ENCODE measurements around the gene WDHD1.
"Not testable (repeated sequence)": the region's sequence is repeated elsewhere in the genome, so short reads cannot be mapped to it uniquely, and the experiment has no call there.

DNA sequence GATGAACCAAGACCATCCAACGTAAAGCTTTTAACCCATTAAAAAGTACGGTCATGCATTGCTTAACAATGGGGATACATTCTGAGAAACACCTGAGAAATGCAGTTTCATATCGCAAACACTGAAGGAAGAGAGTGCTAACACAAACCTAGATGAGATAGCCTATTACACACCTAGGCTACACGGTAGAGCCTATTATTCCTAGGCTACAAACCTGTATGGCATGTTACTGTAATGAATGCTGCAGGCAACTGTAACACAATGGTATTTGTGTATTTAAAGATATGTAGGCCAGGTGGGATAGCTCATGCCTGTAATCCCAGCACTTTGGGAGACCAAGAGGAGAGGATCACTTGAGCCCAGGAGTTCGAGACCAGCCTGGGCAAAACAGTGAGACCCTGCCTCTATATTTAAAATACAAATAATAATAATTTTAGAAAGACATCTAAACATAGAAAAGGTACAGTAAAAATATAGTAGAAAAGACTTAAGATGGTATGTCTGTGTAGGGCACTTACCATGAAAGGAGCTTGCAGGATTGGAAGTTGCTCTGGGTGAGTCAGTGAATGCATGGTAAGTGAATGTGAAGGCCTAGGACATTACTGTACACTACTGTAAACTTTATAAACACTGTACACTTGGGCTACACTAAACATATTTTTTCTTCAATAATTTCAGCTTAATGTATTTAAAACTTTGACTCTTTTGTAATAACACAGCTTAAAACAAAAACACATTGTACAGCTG, 128.9 kb downstream of the WDHD1 start:
- not testable (repeated sequence) for TF ChIP-seq POLR2A (IDR thresholded peaks at IDR 0.05; ENCODE audit: low read depth, low read length); TAF1 (IDR thresholded peaks at IDR 0.05; ENCODE audit: borderline replicate concordance, low read depth, low read length); POLR2AphosphoS5 (IDR thresholded peaks at IDR 0.05; ENCODE audit: low read depth, low read length)
